Suprapubic skin (tissue), 4 donors: Measurements from ENCODE around the gene PPP1R26. TPM values are rescaled to one million over a fixed set of nuclear protein-coding genes. Genes with fewer than 3 reads are reported as not detected.

Experiments used
- DNase-seq, 2 donors: peaks; one replicate each; pipeline ENCODE4 v3.0.0-alpha.2; 2019; ENCODE audit warnings: low spot score in 2 of 2
- H3K27ac ChIP-seq: fragments of 200-600 bp; sonication (generic); one replicate; pipeline ENCODE4 v1.5.1; 2019
- H3K27me3 ChIP-seq: fragments of 200-600 bp; sonication (generic); one replicate; pipeline ENCODE4 v1.5.1; 2019
- H3K36me3 ChIP-seq: fragments of 200-600 bp; sonication (generic); one replicate; pipeline ENCODE4 v1.5.1; 2019
- H3K4me1 ChIP-seq: fragments of 200-600 bp; sonication (generic); one replicate; pipeline ENCODE4 v1.5.1; 2019
- H3K4me3 ChIP-seq: fragments of 200-600 bp; sonication (generic); one replicate; pipeline ENCODE4 v1.5.1; 2019; ENCODE audit warnings: mild to moderate bottlenecking
- H3K9me3 ChIP-seq: fragments of 200-600 bp; sonication (generic); one replicate; pipeline ENCODE4 v1.5.1; 2019
- CTCF ChIP-seq, 2 donors: fragments of 200-600 bp in 1 of 2; fragments of 450-650 bp in 1 of 2; sonication (generic) in 1 of 2; IDR thresholded peaks; one replicate each; pipeline ENCODE4 v1.5.1; 2016 to 2019; ENCODE audit warnings: antibody characterized with exemption in 2 of 2, mild to moderate bottlenecking in 1 of 2, moderate library complexity in 1 of 2
- EP300 ChIP-seq: sonication (generic); formaldehyde crosslinking; IDR thresholded peaks from one replicate; pipeline ENCODE4 v1.6.1; 2017; ENCODE audit warnings: antibody characterized with exemption
- POLR2A ChIP-seq, 2 donors: fragments of 450-650 bp; IDR thresholded peaks; one replicate each; pipeline ENCODE4 v1.6.1; 2017; ENCODE audit warnings: antibody characterized with exemption in 2 of 2, mild to moderate bottlenecking in 2 of 2, moderate library complexity in 2 of 2
- POLR2AphosphoS5 ChIP-seq, 3 donors: sonication (generic); formaldehyde crosslinking; IDR thresholded peaks; one replicate each; pipeline ENCODE4 v1.6.1; 2017; ENCODE audit warnings: antibody characterized with exemption in 3 of 3
- WGBS: methylation state at CpG from one replicate; pipeline ENCODE4 v1.1.5; 2018; 5-methylcytosine and 5-hydroxymethylcytosine counted together
- total RNA-seq, 4 donors: library from RNA; depleted of rRNA; stranded (reverse); fragments of >200 nt; gene quantifications; one replicate each; pipeline ENCODE4 v1.1.0, GENCODE V29; 2016

PPP1R26 gene
- total RNA-seq, 4 donors from 2014 or later: 6.2 to 11.0 (median 9.0) TPM

DNA sequence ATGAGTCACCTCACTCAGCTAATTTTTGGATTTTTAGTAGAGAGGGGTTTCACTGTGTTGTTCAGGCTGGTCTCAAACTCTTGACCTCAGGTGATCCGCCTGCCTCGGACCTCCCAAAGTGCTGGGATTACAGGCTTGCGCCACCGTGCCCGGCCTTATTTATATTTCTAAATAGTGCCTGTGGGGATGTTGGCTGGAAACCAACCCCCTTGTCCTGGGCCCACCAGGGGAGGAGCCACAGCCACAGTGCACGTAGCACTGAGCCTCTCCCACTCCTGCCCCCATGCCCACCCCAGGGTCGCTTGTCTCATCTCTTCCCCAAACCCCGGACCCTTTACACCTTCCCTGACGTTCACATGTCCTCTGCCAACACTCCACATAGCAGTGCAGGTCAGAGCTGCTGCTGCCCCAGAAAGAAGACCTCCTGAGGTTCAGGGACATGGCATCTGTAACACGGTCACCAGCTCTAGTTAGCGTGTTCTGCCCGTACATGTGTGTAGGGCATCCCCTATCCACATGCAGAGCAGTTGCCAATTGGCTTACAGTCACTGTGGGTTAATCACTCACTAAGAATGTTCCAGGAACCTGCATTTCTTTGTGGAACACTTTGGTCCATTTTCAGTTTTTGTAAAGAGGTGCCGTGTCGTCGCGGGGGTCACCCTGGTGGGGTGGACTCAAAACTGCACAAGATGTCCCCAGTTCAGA lies 10.7 kb downstream of the PPP1R26 start:
- Histone ChIP-seq H3K27ac (no peak overlapping the region), H3K27me3 (no peaks in the 10 kb centered on the region), H3K36me3 (peaks cover 43% of the 10 kb centered on the region), H3K4me3 (no peak overlapping the region), H3K4me1 (no peaks in the 10 kb centered on the region), H3K9me3 (no peaks in the 10 kb centered on the region)
- TF ChIP-seq CTCF (IDR thresholded peaks at IDR 0.05) (no peak), POLR2A (IDR thresholded peaks at IDR 0.05) (no peak), POLR2AphosphoS5 (IDR thresholded peaks at IDR 0.05) (no peak)
- 82% methylated on average over 16 of the region's 16 CpGs for WGBS
- peak in 1 of 2 donors; percentile 34 for DNase-seq

DNA sequence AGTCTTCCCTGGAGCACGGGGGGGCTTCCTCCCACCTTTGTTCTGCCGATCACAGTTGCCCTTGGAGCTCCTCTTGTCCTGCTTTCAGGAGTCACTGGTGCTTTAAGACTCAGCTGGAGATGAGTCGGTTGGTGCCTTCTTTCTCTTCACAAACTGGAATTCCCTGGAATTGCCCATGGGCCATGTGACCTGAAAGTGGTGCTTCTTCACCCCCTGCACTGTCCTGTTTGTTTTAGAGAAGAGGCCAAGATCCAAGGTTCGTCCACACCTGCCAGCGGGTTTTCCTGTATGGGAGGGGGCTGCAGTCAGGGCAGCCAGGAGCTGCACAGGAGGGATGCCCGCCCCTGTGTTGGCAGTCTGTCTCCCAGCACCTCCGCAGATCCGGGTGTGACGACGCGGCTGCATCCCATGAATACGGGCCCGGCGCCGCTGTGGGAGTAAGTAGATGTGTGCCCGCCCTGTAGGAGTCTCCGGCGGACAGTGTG lies 11.4 kb downstream of the PPP1R26 start:
- WGBS: 79% methylated on average over 18 of the region's 18 CpGs
- peaks cover 36% of the 10 kb centered on the region for H3K36me3 ChIP-seq
- H3K4me1 ChIP-seq: no peaks in the 10 kb centered on the region
- DNase-seq: peak in 1 of 2 donors; percentile 38
- H3K27ac ChIP-seq: no peak overlapping the region
- H3K27me3 ChIP-seq: no peaks in the 10 kb centered on the region
- TF ChIP-seq CTCF (IDR thresholded peaks at IDR 0.05) (no peak), POLR2A (IDR thresholded peaks at IDR 0.05) (no peak), POLR2AphosphoS5 (IDR thresholded peaks at IDR 0.05) (no peak), EP300 (no peak)
- no peaks in the 10 kb centered on the region for H3K9me3 ChIP-seq
- H3K4me3 ChIP-seq: no peak overlapping the region

DNA sequence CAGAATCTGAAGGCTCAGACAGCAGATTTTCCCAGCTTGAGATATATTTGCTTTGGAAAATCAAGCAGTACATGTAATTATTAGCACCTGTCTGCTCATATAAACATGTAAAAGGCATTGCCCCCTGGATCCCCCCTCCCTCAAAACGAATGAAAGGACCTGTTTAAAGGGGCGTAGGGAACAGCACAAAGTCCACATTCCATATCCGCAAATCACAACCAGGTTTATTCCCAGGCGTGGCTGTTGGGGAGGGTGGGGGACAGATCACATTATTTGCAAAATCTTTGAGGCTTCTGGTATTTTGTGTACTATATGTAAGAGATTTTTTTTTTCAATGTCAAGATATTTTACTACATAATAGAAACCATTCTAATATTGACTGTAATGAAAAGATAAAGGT lies 12.2 kb downstream of the PPP1R26 start:
- peak in 1 of 2 donors; percentile 21 for DNase-seq
- Histone ChIP-seq H3K27ac (no peak overlapping the region), H3K27me3 (no peaks in the 10 kb centered on the region), H3K4me3 (no peak overlapping the region), H3K4me1 (no peaks in the 10 kb centered on the region), H3K36me3 (peaks cover 28% of the 10 kb centered on the region), H3K9me3 (no peaks in the 10 kb centered on the region)
- TF ChIP-seq EP300 (no peak), POLR2A (IDR thresholded peaks at IDR 0.05) (no peak), POLR2AphosphoS5 (IDR thresholded peaks at IDR 0.05) (no peak), CTCF (IDR thresholded peaks at IDR 0.05) (no peak)
- 69% methylated on average over 4 of the region's 4 CpGs for WGBS

GRCh38 chr9:135492886-135493669 lies 13.5 kb downstream of the PPP1R26 start:
- no peak overlapping the region for H3K4me3 ChIP-seq
- H3K4me1 ChIP-seq: no peaks in the 10 kb centered on the region
- DNase-seq: peak in 1 of 2 donors; percentile 35
- H3K9me3 ChIP-seq: no peaks in the 10 kb centered on the region
- WGBS: 70% methylated on average over 27 of the region's 27 CpGs
- peaks cover 15% of the 10 kb centered on the region for H3K36me3 ChIP-seq
- no peaks in the 10 kb centered on the region for H3K27me3 ChIP-seq
- TF ChIP-seq CTCF (IDR thresholded peaks at IDR 0.05) (no peak), POLR2AphosphoS5 (IDR thresholded peaks at IDR 0.05) (no peak), POLR2A (IDR thresholded peaks at IDR 0.05) (no peak), EP300 (no peak)
- no peak overlapping the region for H3K27ac ChIP-seq
